HG03103 (cell line): ENCODE measurements around the gene ETV3L.

Experiments used
- ATAC-seq: cut with Tn5 transposase; IDR thresholded peaks from one replicate; pipeline ENCODE4 v1.9.1; 2021; ENCODE audit warnings: low read depth; ENCODE audit not compliant: unreplicated experiment

The ETV3L gene

GRCh38 chr1:157132616-157133167 is 33.1 kb upstream of the ETV3L start:
- ATAC-seq = no peak

GRCh38 chr1:157132111-157132510 is 32.5 kb upstream of the ETV3L start:
- no peak for ATAC-seq

GRCh38 chr1:157131281-157131680 is 31.7 kb upstream of the ETV3L start:
- no peak for ATAC-seq

- no peak for ATAC-seq
Observed at GRCh38 chr1:157124855-157125254, 25.2 kb upstream of the ETV3L start.

DNA sequence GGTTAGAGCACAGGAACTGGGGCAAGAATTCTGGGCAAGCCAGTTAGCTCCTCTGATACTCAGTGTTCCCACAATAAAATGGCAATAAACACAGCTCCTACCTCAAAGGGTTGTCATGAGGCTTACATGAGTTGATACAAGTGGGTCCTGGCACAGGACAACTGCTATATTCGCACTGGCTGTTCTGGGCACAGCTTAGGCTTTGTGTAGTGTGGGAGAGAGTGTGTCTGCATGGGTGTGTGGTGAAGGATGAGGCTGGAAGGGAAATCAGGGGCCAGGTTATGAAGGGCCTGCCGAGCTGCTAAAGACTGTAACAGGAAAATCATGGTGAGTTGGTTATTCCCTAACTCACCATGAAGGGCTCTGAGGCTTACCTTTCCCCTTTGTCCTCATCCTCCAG is 19.8 kb upstream of the ETV3L start:
- ATAC-seq = no peak

GRCh38 chr1:157119008-157119407 is 19.4 kb upstream of the ETV3L start:
- ATAC-seq = no peak

- ATAC-seq = no peak
Observed at GRCh38 chr1:157117527-157118057, 18.0 kb upstream of the ETV3L start.

DNA sequence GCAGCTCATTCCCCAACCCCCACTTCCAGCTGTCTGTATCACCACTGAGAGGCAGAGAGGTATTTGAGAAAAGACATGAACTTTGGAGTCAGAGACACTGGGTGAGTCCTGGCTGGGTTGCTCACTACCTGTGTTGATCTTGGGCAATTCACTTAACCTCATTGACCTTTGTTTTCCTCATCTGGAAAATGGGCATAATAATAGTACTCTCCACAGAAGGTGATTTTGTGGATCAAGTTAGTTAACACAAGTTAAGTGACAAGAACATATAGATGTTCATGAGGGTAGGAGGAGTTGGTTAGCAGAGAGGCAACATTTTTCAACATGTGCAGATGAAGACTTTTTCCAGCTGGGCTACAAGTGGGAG is 17.1 kb upstream of the ETV3L start:
- no peak for ATAC-seq

- no peak for ATAC-seq
Observed at GRCh38 chr1:157115851-157116736, 16.5 kb upstream of the ETV3L start.

DNA sequence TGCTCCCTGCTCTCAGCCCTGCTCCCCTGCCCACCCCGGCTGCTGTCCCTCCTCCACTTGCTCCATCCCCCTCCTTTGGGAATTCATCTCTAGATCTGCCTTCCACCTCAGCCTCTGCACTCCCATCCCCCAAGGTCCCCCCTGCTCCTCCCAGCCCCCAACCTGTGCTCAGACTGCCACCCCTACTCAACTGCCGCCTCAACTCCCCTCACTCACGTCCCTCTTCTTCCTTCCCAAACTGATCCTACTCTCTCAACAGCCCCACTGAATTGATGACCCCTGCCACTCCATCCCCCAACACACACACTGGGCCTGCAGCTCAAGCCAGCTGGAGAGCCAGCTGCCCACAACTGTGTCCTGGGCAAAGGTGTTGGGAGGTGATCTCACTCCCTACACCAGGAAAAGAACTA is 15.8 kb upstream of the ETV3L start:
- no peak for ATAC-seq

DNA sequence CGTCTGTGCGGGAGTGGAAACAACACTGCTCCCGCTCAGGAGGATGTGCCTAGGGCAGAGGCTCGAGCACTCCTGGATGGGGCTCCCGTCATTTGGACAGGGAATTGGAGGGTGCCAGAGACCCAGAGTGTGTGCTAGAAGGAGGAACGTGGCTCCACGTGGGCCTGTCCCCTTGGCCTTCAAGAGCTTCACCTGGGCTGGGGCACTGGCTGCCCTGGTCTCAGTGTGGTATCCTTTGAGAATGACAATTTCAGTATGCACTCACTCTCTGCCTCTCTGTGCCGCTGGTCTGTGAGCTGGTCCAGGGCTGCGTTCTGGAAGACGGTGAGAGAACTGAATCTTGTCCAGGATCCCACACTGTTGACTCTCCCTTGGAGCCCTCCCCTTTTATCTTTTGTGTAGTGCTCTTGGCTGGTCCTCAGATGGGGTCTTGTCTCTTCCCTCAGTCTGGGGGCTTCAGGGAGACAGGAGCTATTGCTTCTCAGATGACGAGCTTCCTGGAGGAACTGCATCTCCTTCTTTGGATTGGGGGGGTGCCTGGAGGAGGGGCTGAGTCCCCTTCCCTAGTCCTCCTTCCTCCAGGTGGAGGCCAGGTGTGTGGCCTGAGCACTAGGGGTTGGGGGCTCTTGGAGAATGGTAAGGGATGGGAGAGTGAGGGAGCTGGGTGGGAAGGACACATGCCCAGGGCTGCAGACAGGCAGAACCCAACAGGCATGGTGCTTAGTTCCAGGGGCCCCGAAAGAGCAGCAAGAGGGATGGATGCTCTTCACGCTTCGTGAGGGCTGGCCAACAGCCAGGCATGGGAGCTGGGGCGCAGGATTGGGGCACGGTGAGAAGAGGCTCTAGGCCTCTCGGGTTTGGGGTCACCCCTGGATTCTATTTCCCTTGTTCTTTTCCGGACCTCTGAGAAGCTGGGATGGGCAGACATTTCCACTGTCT is 14.8 kb upstream of the ETV3L start:
- no peak for ATAC-seq

- ATAC-seq = no peak
Observed at GRCh38 chr1:157113631-157114030, 14.0 kb upstream of the ETV3L start.

DNA sequence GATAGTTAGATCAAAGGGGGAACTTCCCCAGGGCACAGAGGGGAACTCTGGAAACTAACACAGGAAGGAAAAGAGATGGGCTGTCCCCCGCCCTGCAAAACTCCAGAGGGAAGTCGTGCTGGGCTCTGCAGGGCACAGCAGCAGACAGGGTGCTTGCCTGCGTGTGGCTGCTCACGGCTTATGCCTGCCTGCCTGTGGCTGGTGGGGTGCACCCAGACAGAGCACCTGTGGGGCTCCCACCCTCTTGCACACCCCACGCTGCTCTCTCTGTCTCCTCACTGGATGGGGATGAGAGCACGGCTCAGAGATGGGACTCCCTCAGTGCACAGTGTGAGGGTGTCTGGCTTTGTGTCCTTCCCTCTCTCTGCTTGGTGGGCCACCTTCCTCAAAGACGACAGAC is 13.5 kb upstream of the ETV3L start:
- ATAC-seq = no peak

DNA sequence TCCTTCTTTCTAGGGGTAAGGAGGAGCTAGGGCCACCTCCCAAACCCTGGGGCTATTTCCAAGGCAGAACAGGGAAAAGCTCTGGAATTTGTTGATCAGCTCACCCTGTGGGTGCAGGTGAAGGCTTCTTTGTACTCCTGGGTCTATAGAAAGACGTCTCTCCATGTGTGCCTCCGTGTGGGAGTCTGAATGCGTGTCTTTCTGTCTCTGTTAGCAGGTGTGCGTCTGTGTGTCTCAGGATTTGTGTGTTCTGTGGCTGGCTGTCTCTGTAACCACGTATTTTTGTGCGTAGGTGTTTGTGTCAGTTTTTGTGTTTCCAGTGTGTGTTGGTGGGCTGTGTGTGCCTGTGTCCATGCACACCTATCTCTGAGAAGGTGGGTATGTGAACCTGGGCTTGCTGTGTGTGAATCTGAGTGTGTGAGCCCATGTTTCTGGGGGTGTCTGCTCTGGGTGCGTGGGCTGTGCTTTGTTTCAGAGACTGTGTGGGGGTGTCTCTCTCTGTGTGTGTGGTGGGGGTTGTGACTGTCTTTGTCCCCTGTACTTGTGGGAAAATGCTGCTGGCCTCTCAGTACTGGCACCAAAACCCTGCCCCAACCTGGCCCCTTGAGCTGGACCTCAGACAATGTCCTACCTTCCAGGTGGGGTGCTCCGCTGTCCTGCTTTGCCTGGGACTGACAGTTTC is 12.7 kb upstream of the ETV3L start:
- ATAC-seq = no peak

DNA sequence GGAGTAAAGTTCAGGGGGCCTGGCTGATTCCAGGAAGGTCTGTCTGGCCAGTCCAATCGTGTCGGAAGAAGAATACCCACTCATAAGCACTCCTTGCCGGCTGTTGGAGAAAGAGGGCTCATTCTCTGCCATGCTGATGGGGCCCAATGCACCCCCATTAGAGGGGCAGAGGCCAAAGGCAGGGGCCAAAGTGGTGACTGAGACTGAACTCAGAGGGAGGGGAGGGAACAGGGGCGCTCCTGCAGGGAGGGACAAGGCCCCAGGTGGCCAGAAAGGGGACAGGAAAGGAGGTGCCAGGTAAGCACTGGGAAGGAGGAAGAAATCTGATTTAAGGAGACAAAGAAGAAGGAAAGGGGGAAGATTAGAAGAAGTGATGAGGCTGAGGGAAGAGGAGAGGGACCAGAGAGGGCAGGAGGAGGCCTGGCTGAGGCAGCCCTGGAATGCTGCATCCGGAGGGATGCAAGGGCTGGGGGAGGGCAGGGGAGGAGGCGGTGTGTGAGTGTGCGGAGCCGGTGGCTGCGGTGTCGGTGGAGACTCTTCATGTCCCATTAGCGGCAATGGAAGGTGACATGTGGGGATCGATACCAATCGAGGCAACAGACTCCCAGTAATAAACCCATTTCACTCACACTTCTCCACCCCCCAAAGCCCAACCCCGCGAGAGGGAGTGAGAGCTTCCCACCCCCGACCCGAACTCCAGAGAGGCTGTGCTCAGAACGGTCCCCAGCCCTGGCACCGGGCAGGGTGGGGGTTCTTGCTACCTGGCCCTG is 12.0 kb upstream of the ETV3L start:
- ATAC-seq = no peak

DNA sequence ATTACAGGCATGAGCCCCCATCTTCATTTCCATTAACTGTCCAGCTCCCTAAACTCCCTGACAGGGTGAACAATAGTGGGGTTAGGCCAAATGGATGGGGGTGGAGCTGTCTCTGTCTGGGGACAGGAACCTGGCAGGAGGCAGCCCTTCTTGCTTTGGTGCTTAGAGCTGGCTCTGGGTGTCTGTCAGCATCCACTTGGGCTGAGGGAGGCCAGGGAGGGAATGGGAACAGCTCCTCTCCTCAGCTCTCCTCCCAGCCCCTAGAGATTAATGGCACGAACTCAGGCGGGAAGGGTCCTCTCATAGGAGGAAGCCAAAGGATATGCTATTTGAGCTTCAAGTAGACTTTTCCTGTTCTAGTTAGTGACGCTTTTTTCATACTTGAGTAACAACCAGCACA is 11.1 kb upstream of the ETV3L start:
- ATAC-seq = no peak

DNA sequence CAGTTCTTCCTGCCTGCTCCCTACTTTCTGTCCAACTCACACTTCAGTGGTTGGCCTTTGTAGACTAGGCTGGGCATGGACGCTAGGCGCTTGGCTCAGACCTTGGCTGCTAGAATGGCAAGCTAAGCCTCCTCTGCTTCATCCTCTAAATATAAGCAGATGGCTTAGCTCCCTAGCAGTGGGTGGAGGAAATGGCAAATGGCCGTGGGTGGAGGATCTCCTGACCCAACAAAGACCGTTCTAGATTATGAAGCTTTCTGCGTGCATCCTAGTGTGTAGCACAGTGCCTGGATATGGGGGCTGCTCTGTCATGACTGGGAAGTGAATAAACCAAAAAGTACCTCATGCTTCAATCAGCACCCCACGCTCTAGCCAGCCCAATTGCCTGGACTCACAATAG is 10.4 kb upstream of the ETV3L start:
- ATAC-seq = no peak

- ATAC-seq = no peak
Observed at GRCh38 chr1:157108448-157108847, 8.8 kb upstream of the ETV3L start.

- ATAC-seq = no peak
Observed at GRCh38 chr1:157107702-157108101, 8.1 kb upstream of the ETV3L start.

GRCh38 chr1:157106813-157107189 is 7.2 kb upstream of the ETV3L start:
- ATAC-seq = no peak
